NCI-H446 treated with DMSO at 0.1 percent for 48 hours (cell line): ENCODE data around the gene PDE6A.
A peak's percentile ranks its signal among the peaks of the same experiment; 100 is the strongest.

Experiments
- DNase-seq: peaks from one replicate; lab custom pipeline; 2025; lab: John Stamatoyannopoulos, UW

PDE6A gene

GRCh38 chr5:149944666-149945065 lies at the start of gene PDE6A:
PDE6A (minus strand) TSS chr5:149944793; CDS start chr5:149944673, 120 bp downstream.
- DNase-seq = no peak

GRCh38 chr5:149993471-149993870 lies 48.9 kb upstream of the PDE6A start:
- DNase-seq = no peak

- peak; percentile 17 for DNase-seq
Observed at GRCh38 chr5:149990518-149991376, 46.2 kb upstream of the PDE6A start.

GRCh38 chr5:149988126-149988525 lies 43.5 kb upstream of the PDE6A start:
- no peak for DNase-seq

GRCh38 chr5:149982505-149982904 lies 37.9 kb upstream of the PDE6A start:
- no peak for DNase-seq

- no peak for DNase-seq
Observed at GRCh38 chr5:149981206-149981605, 36.6 kb upstream of the PDE6A start.

- no peak for DNase-seq
Observed at GRCh38 chr5:149979896-149980295, 35.3 kb upstream of the PDE6A start.

- DNase-seq = no peak
Observed at GRCh38 chr5:149975409-149975808, 30.8 kb upstream of the PDE6A start.

GRCh38 chr5:149969181-149969930 lies 24.8 kb upstream of the PDE6A start:
- DNase-seq = no peak

GRCh38 chr5:149966946-149967345 lies 22.4 kb upstream of the PDE6A start:
- no peak for DNase-seq

GRCh38 chr5:149963729-149964128 lies 19.1 kb upstream of the PDE6A start:
- no peak for DNase-seq

- no peak for DNase-seq
Observed at GRCh38 chr5:149962601-149963300, 18.2 kb upstream of the PDE6A start.

GRCh38 chr5:149961957-149962409 lies 17.4 kb upstream of the PDE6A start:
- peak; percentile 14 for DNase-seq

- no peak for DNase-seq
Observed at GRCh38 chr5:149961186-149961685, 16.6 kb upstream of the PDE6A start.

GRCh38 chr5:149960272-149961185 lies 15.9 kb upstream of the PDE6A start, which contains the start of gene SLC26A2:
SLC26A2 (plus strand) TSS chr5:149960758; CDS start chr5:149977653, 16,895 bp downstream.
- peak; percentile 92 for DNase-seq

- DNase-seq = no peak
Observed at GRCh38 chr5:149959406-149960236, 15.0 kb upstream of the PDE6A start.

GRCh38 chr5:149957855-149958254 lies 13.3 kb upstream of the PDE6A start:
- no peak for DNase-seq

GRCh38 chr5:149956685-149957084 lies 12.1 kb upstream of the PDE6A start:
- DNase-seq = no peak

GRCh38 chr5:149954798-149955197 lies 10.2 kb upstream of the PDE6A start:
- DNase-seq = no peak
